Kidney epithelial cell (primary cell): ENCODE data around the gene LYPD6B. TPM values are rescaled to one million over a fixed set of nuclear protein-coding genes. Genes with fewer than 3 reads are reported as not detected.

Experiments
- DNase-seq: peaks from one replicate; pipeline ENCODE4 v3.0.0-alpha.2; 2010; ENCODE audit warnings: low read depth
- H3K27me3 ChIP-seq: 2 replicates; pipeline ENCODE4 v1.6.0; 2011; ENCODE audit warnings: low read length; ENCODE audit not compliant: control insufficient read depth, insufficient read depth
- H3K36me3 ChIP-seq: 2 replicates; pipeline ENCODE4 v1.5.1; 2011; ENCODE audit warnings: low read length; ENCODE audit not compliant: control insufficient read depth, insufficient read depth
- H3K4me3 ChIP-seq: 2 replicates; pipeline ENCODE4 v1.5.1; 2011; ENCODE audit warnings: low read depth, mild to moderate bottlenecking, control low read depth, low read length
- CTCF ChIP-seq: IDR thresholded peaks from 2 replicates; pipeline ENCODE4 v1.5.1; 2011; ENCODE audit warnings: mild to moderate bottlenecking, moderate library complexity, low read length, control low read depth, inconsistent platforms; ENCODE audit not compliant: insufficient read depth, poor library complexity, severe bottlenecking
- total RNA-seq: library from RNA; depleted of rRNA; stranded (reverse); fragments of >200 nt; gene quantifications from 2 replicates; pipeline ENCODE4 v1.2.3, GENCODE V29; 2015

Gene LYPD6B
- total RNA-seq, 1 donor from 2014 or later, result 5.3 TPM

GRCh38 chr2:149015501-149015900, 23.0 kb upstream of the LYPD6B start:
- DNase-seq, result no peak

GRCh38 chr2:149015926-149016563, 22.5 kb upstream of the LYPD6B start:
- H3K4me3 ChIP-seq, result no peak overlapping the region
- no peak for DNase-seq
- no peaks in the 10 kb centered on the region for H3K27me3 ChIP-seq
- TF ChIP-seq CTCF, result no peak
- H3K36me3 ChIP-seq, result no peaks in the 10 kb centered on the region

More at GRCh38 chr2:149015501-149015900, 23.0 kb upstream of the LYPD6B start:
- no peaks in the 10 kb centered on the region for H3K36me3 ChIP-seq
- no peak for TF ChIP-seq CTCF
- H3K27me3 ChIP-seq, result no peaks in the 10 kb centered on the region
- H3K4me3 ChIP-seq, result no peak overlapping the region

GRCh38 chr2:149017116-149017985, 21.1 kb upstream of the LYPD6B start:
- H3K27me3 ChIP-seq, result no peaks in the 10 kb centered on the region
- peak; percentile 88 for TF ChIP-seq CTCF
- H3K36me3 ChIP-seq, result no peaks in the 10 kb centered on the region
- no peak overlapping the region for H3K4me3 ChIP-seq
- DNase-seq, result peak; percentile 19

GRCh38 chr2:149018981-149019380, 19.5 kb upstream of the LYPD6B start:
- H3K4me3 ChIP-seq, result no peak overlapping the region
- no peaks in the 10 kb centered on the region for H3K36me3 ChIP-seq
- H3K27me3 ChIP-seq, result no peaks in the 10 kb centered on the region
- no peak for DNase-seq
- TF ChIP-seq CTCF, result no peak

- DNase-seq, result no peak
- H3K4me3 ChIP-seq, result no peak overlapping the region
- no peaks in the 10 kb centered on the region for H3K27me3 ChIP-seq
- no peak for TF ChIP-seq CTCF
- H3K36me3 ChIP-seq, result no peaks in the 10 kb centered on the region
These were observed 18.7 kb upstream of the LYPD6B start for GRCh38 chr2:149019768-149020167.

- DNase-seq, result no peak
- no peak for TF ChIP-seq CTCF
- H3K4me3 ChIP-seq, result no peak overlapping the region
- no peaks in the 10 kb centered on the region for H3K27me3 ChIP-seq
- H3K36me3 ChIP-seq, result no peaks in the 10 kb centered on the region
These were observed 18.1 kb upstream of the LYPD6B start for GRCh38 chr2:149020432-149020851.
